Measurements from ENCODE around the gene ANKRD13D. TPM values are rescaled to one million over a fixed set of nuclear protein-coding genes. Genes with fewer than 3 reads are reported as not detected.
A peak's percentile ranks its signal among the peaks of the same experiment; 100 is the strongest.

The ANKRD13D gene
- polyA plus RNA-seq, 1 donor, result 35.5 TPM

- no peak for DNase-seq
These were observed 4.1 kb upstream of the ANKRD13D start for GRCh38 chr11:67284811-67285540.

GRCh38 chr11:67285541-67286498, 3.3 kb upstream of the ANKRD13D start:
- no peak for DNase-seq

GRCh38 chr11:67286621-67287333, 2.3 kb upstream of the ANKRD13D start:
- no peak for DNase-seq

- DNase-seq, result no peak
These were observed 1.5 kb upstream of the ANKRD13D start for GRCh38 chr11:67287355-67288197.

GRCh38 chr11:67288198-67288451, 978 bp upstream of the ANKRD13D start:
- no peak for DNase-seq

DNA sequence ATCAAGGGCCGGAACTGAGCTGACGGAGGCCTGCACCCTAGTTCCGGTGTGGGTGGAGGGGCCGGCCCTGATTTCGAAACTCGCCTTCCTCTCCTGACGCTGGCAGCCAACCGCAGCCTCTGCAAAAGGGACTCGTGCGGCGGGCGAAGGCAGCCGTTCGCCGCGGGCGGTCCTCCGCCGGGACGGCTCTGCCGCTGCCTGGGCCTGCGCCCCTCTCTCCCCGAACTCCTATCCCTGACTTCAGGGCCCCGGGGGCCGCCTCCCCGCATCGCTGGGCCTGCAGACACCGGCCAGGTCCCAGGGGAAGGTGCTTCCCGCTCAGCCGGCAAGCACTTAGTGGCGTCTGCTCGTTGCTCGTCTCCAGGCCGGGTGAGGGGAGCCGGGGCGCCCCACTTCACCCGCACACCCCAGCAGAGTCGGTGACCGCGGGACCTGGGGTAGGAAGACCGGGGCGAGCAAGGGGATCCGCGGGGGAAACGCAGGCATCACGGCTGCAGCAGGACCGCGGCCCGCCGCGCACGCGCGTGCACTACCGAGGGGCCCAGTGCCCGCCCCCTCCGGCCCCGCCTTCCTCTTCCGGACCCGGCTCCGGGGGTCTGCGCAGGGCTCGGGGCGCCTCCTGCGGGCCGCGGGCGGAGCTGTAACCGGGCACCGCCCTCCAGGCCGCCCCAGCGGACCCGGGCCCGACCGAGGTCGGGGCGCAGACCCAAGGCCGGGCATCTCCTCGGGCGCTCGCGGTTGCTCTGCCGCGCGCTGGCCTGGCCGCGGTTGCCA, 464 bp upstream of the ANKRD13D start:
- DNase-seq, result peak; percentile 86

GRCh38 chr11:67289651-67290479, 762 bp downstream of the ANKRD13D start:
- no peak for DNase-seq

- no peak for DNase-seq
These were observed 1.7 kb downstream of the ANKRD13D start for GRCh38 chr11:67290801-67291200.

GRCh38 chr11:67291481-67292381, 2.6 kb downstream of the ANKRD13D start:
- DNase-seq, result no peak

DNA sequence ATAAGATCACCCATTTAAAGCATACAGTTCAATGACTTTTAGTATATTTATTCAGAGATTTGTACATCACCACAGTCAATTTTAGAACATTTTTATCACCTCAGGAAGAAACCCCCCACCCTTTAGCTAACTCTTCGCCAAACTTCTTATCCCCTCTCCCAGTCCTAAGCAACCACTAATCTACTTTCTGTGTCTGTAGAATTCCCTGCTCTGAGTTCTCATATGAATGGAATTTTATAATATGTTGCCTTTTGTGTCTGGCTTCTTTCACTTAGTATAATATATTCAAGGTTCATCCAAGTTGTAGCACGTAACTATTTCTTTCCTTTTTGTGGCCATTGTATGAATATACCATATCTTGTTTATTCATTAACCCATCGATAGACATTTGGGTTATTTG, 3.6 kb downstream of the ANKRD13D start:
- no peak for DNase-seq

GRCh38 chr11:67293090-67293489, 4.0 kb downstream of the ANKRD13D start:
- no peak for DNase-seq

DNA sequence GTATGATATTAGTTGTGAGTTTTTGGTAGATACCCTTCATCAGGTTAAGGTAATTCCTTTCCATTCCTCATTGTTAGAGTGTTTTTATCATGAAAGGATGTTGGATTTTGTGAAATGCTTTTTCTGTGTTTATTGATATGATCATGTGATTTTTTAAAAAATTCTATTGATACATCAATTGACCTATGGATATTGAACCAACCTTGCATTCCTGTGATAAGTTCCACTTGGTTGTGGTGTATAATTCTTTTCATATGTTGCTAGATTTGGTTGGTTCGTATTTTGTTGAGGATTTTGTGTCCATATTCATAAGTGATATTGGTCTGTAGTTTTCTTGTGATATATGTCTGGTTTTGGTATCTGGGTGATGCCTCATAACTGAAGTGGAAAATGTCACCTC, 6.7 kb downstream of the ANKRD13D start:
- no peak for DNase-seq

DNA sequence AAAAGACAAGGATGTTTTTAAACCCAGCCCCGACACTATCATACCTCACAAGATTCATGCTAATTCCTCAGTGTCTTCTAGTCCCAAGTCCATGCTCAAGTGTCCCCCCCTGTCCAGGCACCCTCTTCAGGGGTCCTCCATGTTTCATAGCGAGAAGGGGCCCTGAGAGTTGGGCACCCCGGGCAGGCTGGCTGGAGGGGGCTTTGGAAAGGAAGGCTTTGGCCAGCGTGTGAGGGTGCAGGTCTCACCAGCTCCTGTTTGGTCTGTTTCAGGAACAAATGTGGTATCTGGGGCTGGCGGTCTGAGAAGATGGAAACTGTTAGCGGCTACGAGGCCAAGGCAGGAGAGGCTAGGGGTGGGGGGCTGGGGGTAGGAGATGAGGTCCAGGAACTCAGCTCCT, 9.7 kb downstream of the ANKRD13D start:
- no peak for DNase-seq

DNA sequence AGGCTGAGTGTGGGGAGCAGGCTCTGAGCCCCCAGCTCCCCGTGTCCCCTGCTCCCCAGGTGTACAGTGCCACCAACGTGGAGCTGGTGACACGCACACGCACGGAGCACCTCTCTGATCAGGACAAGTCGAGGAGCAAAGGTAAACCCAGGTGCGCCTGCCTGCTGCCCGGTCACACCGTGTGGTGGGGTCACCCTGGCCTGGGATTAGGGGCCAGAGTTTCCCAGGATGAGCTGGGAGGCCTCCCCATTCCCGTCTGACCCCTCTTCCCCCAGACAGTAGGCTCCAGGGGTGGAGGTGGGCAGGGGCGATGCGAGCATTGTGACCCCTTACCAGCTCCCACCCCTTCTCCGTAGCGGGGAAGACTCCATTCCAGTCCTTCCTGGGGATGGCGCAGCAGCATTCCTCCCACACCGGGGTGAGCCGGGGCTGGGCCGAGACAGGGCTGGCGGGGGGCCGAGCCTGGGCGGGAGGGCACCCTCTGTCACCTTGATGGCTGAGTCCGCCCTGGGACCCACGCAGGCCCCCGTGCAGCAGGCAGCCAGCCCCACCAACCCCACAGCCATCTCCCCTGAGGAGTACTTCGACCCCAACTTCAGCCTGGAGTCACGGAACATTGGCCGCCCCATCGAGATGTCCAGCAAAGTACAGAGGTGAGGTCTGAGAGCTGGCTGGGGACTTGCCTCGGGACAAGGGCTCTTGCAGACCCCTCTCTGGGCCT, 10.5 kb downstream of the ANKRD13D start:
- DNase-seq, result no peak

DNA sequence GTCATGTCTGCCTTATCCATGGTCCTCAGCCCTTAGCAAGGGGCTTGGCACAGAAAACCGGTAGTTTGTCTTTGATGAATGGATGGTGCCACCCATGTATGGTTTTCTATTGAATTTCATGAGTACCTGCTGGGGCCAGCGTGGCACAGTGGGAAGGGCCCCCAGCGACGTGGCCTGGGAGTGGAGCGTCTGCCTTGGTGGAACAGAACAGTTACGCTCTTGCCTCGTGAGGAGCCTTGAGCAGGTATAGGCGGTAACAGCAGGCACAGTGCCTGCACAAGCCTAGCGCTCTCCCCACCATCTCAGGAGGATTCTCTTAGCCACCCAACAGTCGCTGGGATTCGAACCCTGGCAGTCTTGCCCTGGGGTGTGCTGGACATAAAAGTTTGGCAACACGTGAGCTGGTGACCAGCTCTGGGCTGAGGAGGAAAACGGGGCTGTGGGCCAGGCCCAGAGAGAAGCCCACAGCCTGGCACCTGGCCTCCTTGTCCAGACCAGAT, 11.2 kb downstream of the ANKRD13D start:
- DNase-seq, result no peak

DNA sequence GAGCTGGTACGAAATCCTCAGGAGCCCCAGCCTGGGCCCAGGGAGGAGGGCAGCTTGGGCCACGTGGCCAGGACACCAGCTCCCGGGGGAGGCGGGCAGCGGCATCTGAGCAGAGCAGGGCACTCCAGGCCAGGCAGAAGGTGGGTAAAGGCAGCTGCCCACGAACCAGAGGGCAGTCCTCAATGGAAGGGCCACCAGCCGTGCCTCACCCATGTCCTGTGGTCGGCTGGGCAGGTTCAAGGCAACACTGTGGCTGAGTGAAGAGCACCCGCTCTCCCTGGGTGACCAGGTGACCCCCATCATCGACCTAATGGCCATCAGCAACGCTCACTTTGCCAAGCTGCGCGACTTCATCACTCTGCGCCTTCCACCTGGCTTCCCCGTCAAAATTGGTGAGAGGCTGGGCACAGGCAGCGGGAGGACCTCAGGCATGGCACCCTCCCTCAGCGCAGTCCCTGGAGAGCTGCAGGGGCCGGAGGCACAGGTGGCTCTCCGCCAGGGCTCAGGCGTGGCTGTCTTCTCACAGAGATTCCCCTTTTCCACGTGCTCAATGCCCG, 11.7 kb downstream of the ANKRD13D start:
- no peak for DNase-seq

- no peak for DNase-seq
These were observed 12.3 kb downstream of the ANKRD13D start for GRCh38 chr11:67301313-67301921.

All from left kidney (tissue), 2 donors.